ENCODE measurements around the gene CPA5.

Gene CPA5

GRCh38 chr7:130379532-130379920 is 34.9 kb downstream of the CPA5 start:
- no peak for DNase-seq

- DNase-seq, result no peak
These were observed 35.6 kb downstream of the CPA5 start, which contains the start of gene CPA1 for GRCh38 chr7:130379921-130380860. Gene CPA1, plus strand, starts transcription at chr7:130380494. Its CDS starts 27 bp downstream, at chr7:130380521.

GRCh38 chr7:130380861-130381455 is 36.3 kb downstream of the CPA5 start:
- DNase-seq, result no peak

- no peak for DNase-seq
These were observed 37.1 kb downstream of the CPA5 start for GRCh38 chr7:130381468-130382312.

- no peak for DNase-seq
These were observed 38.8 kb downstream of the CPA5 start for GRCh38 chr7:130383187-130383980.

GRCh38 chr7:130384371-130384801 is 39.8 kb downstream of the CPA5 start:
- DNase-seq, result no peak

- DNase-seq, result no peak
These were observed 40.4 kb downstream of the CPA5 start for GRCh38 chr7:130384841-130385599.

GRCh38 chr7:130385600-130386066 is 41.0 kb downstream of the CPA5 start:
- no peak for DNase-seq

- DNase-seq, result no peak
These were observed 42.3 kb downstream of the CPA5 start for GRCh38 chr7:130386876-130387275.

GRCh38 chr7:130387306-130387627 is 42.7 kb downstream of the CPA5 start:
- DNase-seq, result no peak

GRCh38 chr7:130387628-130388403 is 43.2 kb downstream of the CPA5 start:
- peak; percentile 94 for DNase-seq

- no peak for DNase-seq
These were observed 44.1 kb downstream of the CPA5 start for GRCh38 chr7:130388671-130389070.

- DNase-seq, result no peak
These were observed 45.9 kb downstream of the CPA5 start for GRCh38 chr7:130390486-130390885.

GRCh38 chr7:130393101-130393561 is 48.5 kb downstream of the CPA5 start:
- DNase-seq, result peak; percentile 75

GRCh38 chr7:130393841-130394411 is 49.3 kb downstream of the CPA5 start:
- no peak for DNase-seq

- no peak for DNase-seq
These were observed 50.0 kb downstream of the CPA5 start for GRCh38 chr7:130394421-130395195.

GRCh38 chr7:130395421-130395820 is 50.8 kb downstream of the CPA5 start:
- DNase-seq, result no peak

- DNase-seq, result no peak
These were observed 51.5 kb downstream of the CPA5 start for GRCh38 chr7:130396109-130396508.

All from fibroblast of skin of abdomen (primary cell).